ENCODE data around the gene CMTM1.
A peak's percentile ranks its signal among the peaks of the same experiment; 100 is the strongest.

The CMTM1 gene, protein sequence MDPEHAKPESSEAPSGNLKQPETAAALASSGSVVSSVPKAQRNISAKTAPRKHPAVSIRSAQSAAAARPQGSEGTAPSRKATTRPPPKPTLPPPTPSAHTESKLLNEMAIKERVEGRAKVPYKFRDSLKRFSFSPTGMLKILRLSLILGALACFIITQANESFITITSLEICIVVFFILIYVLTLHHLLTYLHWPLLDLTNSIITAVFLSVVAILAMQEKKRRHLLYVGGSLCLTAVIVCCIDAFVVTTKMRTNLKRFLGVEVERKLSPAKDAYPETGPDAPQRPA

DNA sequence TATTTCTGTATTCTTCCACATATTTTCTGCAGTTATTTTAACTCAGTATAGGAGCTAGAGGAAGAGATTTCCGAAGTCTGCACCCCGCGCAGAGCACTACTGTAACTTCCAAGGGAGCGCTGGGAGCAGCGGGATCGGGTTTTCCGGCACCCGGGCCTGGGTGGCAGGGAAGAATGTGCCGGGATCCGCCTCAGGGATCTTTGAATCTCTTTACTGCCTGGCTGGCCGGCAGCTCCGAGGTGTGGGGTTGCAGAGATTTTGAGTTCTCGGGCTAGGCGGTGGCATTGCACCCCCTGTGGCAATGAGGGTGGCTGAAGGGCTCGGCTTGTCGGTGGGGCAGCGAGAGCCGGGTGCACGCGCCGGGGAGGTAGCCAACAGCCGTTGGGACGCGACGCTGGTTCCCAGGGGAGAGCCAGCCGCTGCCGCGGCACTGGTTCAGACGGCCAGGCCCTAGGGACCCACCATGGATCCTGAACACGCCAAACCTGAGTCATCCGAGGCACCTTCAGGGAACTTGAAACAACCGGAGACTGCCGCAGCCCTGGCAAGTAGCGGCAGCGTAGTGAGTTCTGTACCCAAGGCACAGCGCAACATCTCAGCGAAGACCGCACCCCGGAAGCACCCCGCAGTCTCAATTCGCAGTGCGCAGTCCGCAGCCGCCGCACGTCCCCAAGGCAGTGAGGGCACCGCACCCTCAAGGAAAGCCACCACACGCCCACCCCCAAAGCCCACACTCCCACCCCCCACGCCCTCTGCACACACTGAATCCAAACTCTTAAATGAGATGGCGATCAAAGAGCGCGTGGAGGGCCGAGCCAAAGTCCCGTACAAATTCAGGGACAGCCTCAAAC, at the start of gene CMTM1:
TSS of gene CMTM1 (plus strand) at position 389 of the 851 bp plus-strand sequence. CDS start at position 464, 75 bp downstream.
- in situ Hi-C loops (cut with HindIII; ENCODE audit: low sequenced_read_pairs) = no loop called here
- TF ChIP-seq, protein P1, sequence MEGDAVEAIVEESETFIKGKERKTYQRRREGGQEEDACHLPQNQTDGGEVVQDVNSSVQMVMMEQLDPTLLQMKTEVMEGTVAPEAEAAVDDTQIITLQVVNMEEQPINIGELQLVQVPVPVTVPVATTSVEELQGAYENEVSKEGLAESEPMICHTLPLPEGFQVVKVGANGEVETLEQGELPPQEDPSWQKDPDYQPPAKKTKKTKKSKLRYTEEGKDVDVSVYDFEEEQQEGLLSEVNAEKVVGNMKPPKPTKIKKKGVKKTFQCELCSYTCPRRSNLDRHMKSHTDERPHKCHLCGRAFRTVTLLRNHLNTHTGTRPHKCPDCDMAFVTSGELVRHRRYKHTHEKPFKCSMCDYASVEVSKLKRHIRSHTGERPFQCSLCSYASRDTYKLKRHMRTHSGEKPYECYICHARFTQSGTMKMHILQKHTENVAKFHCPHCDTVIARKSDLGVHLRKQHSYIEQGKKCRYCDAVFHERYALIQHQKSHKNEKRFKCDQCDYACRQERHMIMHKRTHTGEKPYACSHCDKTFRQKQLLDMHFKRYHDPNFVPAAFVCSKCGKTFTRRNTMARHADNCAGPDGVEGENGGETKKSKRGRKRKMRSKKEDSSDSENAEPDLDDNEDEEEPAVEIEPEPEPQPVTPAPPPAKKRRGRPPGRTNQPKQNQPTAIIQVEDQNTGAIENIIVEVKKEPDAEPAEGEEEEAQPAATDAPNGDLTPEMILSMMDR (IDR thresholded peaks at IDR 0.05; ENCODE audit: low read depth, low read length) = no peak
- no peak for DNase-seq (ENCODE audit: low read depth, low spot score)
- H3K4me3 ChIP-seq (ENCODE audit: low read depth, low read length) = no peak within 1 kb of the TSS

DNA sequence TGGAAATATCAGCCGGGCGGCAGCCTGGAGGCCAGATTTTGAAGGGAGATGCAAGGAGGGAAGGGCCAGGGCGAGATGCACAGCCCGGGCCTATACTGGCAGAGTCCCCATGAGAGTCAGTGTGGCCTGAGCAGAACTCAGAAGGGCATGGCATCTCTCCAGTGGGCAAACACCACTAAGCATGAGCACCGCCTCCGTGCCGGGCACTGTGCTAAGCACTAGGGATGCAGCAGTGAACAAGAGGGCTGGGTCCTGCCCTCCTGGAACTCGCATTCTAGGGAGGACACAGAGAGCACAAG, 49.8 kb upstream of the CMTM1 start:
- in situ Hi-C loops (cut with HindIII; ENCODE audit: low sequenced_read_pairs) = no loop called here
- H3K4me3 ChIP-seq (ENCODE audit: low read depth, low read length) = no peak overlapping the region
- TF ChIP-seq, protein P1 (IDR thresholded peaks at IDR 0.05; ENCODE audit: low read depth, low read length) = no peak
- DNase-seq (ENCODE audit: low read depth, low spot score) = no peak

DNA sequence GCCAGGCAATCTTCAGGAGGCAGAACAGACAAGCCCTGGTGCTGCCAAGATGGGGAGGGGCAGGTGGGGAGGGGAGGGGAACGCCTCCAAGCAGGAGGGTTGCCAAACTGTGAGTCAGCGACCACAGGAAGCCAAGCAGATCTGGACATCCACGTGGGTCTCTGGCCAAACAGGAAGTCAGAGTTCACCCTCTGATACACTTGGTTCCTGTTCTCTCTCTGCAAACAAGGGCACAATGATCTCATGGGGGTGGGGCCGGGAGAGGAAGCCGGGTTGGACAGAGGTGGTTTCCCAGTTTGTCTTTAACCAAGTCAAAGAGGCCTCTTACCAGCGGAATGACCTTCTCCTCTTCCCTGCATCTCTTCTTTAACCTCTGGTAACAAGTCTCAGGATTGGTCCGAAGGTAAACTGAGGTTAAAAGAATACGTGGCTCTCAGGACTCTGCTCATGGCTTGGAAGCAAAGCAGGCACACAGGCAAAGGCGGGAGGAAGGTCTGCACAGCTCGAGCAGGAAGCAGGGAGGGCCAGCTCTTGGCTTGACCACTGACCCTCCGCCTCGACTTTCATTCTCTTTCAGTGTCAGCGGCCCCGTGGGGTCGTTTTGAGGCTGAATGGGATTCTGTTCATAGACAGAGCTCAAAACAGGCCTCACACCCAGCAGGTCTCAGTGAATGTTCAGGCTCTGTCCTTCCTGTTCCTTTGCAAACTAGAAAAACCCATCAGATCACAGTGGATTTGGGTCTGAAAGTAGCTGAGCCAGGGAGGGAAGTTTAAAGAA, 49.2 kb upstream of the CMTM1 start:
- TF ChIP-seq, protein P1 (IDR thresholded peaks at IDR 0.05; ENCODE audit: low read depth, low read length) = no peak
- peak; percentile 98 for DNase-seq (ENCODE audit: low read depth, low spot score)
- in situ Hi-C loops (cut with HindIII; ENCODE audit: low sequenced_read_pairs) = no loop called here
- no peak overlapping the region for H3K4me3 ChIP-seq (ENCODE audit: low read depth, low read length)

DNA sequence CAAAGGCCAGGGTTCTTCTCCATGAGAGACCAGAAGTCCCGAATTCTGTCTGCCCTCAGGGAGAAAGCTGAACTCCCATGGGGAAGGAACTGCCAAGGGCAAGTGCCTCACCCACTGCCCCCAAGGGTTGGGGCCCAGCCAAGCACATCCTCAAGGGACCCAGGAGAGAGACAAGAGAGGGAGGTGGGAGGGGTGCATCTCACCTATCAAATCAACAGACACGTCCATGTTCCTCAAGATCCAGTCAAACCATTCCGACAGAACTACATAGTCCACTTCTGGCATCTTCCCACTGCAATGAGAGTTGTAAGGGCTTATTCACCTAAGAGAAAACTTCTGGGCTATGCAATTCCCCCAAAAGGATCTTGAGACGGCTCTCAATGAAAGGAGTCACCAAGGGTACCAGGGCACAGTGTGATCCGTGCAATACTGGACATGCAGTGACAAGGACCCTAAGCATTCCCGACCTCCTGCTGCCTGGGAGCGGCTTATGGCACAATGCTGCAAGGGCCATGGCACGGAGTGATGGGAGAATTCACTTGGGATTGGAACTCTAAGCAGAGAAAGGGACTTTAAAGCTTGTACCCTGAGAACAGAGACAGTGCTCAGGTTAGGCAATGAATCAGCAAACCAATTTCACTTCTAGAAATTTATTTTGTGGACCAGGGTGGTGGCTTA, 48.5 kb upstream of the CMTM1 start:
- no peak for DNase-seq (ENCODE audit: low read depth, low spot score)
- no peak overlapping the region for H3K4me3 ChIP-seq (ENCODE audit: low read depth, low read length)
- TF ChIP-seq, protein P1 (IDR thresholded peaks at IDR 0.05; ENCODE audit: low read depth, low read length) = no peak
- in situ Hi-C loops (cut with HindIII; ENCODE audit: low sequenced_read_pairs) = no loop called here

DNA sequence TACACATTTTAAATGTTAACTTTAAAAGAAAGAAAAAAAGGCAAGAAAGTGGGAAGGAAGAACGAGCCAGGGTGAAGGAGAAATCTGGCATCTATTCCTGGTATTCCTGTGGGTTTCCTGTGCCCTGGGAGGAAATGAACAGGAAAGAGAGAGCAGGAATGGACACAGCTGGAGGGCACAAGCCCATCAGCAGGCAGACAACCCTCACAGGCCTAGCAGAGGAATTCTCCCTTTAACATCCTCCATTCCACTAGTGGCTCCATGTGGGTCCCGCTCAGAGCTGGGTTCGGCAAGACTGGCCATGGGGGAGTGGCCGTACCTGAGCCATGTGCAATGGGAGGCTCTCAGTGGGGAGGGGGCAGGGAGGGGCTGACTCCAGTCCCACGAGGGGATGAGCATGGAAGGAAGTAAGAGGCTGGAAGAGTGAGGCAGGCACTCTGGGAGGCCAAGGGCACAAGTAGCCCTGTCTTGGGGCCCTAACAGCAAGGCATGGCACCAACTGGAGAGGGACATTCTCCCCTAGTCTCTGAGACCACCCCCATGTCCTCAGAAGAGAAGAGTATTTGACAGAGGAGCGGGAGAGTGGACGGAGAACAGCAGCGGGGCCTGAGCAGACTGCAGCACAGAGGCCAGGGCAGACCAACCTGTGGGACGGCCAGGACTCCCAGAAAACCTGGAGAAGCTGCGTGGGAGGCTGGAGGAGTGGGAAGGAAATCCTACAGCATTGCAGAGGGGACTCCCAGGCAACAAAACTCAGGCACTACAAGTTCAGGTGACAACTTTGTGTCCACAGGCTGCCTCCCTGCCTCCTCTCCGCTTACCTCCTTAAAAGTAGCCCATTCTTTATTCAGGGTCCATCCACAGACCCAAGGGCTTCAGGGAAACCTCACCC, 46.5 kb upstream of the CMTM1 start:
- no peak overlapping the region for H3K4me3 ChIP-seq (ENCODE audit: low read depth, low read length)
- DNase-seq (ENCODE audit: low read depth, low spot score) = no peak
- TF ChIP-seq, protein P1 (IDR thresholded peaks at IDR 0.05; ENCODE audit: low read depth, low read length) = no peak
- in situ Hi-C loops (cut with HindIII; ENCODE audit: low sequenced_read_pairs) = no loop called here

All from astrocyte of the spinal cord (primary cell).